ENCODE results near the gene MYL12A. TPM values are rescaled to one million over a fixed set of nuclear protein-coding genes. Genes with fewer than 3 reads are reported as not detected.

The MYL12A gene
- total and polyA plus RNA-seq, 4 donors = 158 to 314 (median 179) TPM

- Histone ChIP-seq H3K27me3 (ENCODE audit: control insufficient read depth in 4 of 4, insufficient read depth in 4 of 4, low read length in 3 of 4) (no peaks in the 10 kb centered on the region), H3K9ac (ENCODE audit: low read depth in 1 of 2, low read length in 2 of 2) (no peak overlapping the region), H3K27ac (ENCODE audit: low read depth in 1 of 2, low read length in 2 of 2) (no peak overlapping the region), H3K4me1 (ENCODE audit: control insufficient read depth in 4 of 4, insufficient read depth in 4 of 4, low read length in 3 of 4) (peaks cover 1 to 10% (median 7%) of the 10 kb centered on the region in 4 donors), H3K9me3 (ENCODE audit: control insufficient read depth in 4 of 4, low read length in 3 of 4) (no peaks in the 10 kb centered on the region), H3K36me3 (ENCODE audit: control insufficient read depth in 4 of 4, insufficient read depth in 3 of 4, low read depth in 1 of 4, low read length in 3 of 4) (peaks cover 0 to 4% (median 0%) of the 10 kb centered on the region in 4 donors), H3K4me3 (ENCODE audit: low read depth in 1 of 3, low read length in 3 of 3) (no peak overlapping the region)
- peak in 1 of 2 donors; percentile 42 for TF ChIP-seq RAD21 (IDR thresholded peaks at IDR 0.05)
- no peak for TF ChIP-seq FOXA1 (IDR thresholded peaks at IDR 0.05)
- DNase-seq (ENCODE audit: low spot score) = no peak
- WGBS = 93% methylated on average over 2 of the region's 2 CpGs
Observed at GRCh38 chr18:3238742-3239141, 8.9 kb upstream of the MYL12A start.

DNA sequence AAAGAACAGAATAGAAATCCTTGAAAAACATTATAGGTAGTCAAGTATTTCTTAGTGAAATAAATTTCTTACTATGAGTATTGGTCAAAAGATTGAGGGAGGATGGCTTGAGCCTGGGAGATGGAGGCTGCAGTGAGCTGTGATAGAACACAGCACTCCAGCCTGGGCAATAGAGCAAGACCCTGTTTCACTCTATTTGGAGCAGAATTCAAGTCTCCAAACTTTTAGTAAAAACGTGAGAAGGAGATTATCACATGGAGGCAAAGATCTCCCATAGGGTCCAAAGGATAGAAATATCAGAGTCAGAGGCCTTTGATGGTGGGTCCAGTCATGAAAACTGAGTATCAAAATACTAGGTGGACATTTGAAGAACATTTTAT, 2.4 kb upstream of the MYL12A start:
- Histone ChIP-seq H3K27me3 (ENCODE audit: control insufficient read depth in 4 of 4, insufficient read depth in 4 of 4, low read length in 3 of 4) (no peaks in the 10 kb centered on the region), H3K4me3 (ENCODE audit: low read depth in 1 of 3, low read length in 3 of 3) (peak overlapping the region; percentile 56 to 90 (median 82)), H3K27ac (ENCODE audit: low read depth in 1 of 2, low read length in 2 of 2) (peak overlapping the region; percentile 97 to 98), H3K9me3 (ENCODE audit: control insufficient read depth in 4 of 4, low read length in 3 of 4) (no peaks in the 10 kb centered on the region), H3K36me3 (ENCODE audit: control insufficient read depth in 4 of 4, insufficient read depth in 3 of 4, low read depth in 1 of 4, low read length in 3 of 4) (peaks cover 0 to 4% (median 0%) of the 10 kb centered on the region in 4 donors), H3K4me1 (ENCODE audit: control insufficient read depth in 4 of 4, insufficient read depth in 4 of 4, low read length in 3 of 4) (peaks cover 0 to 22% (median 10%) of the 10 kb centered on the region in 4 donors), H3K9ac (ENCODE audit: low read depth in 1 of 2, low read length in 2 of 2) (peak overlapping the region; percentile 30 to 98)
- no peak for DNase-seq (ENCODE audit: low spot score)
- whole genome bisulfite sequencing = 23% methylated on average over 1 of the region's 1 CpG
- TF ChIP-seq FOXA2 (IDR thresholded peaks at IDR 0.05) (no peak), GABPA (IDR thresholded peaks at IDR 0.05 in 1 of 2, conservative IDR thresholded peaks at IDR 0.05 in 1 of 2) (no peak), ZBTB33 (IDR thresholded peaks at IDR 0.05) (no peak), SP1 (IDR thresholded peaks at IDR 0.05) (no peak), RAD21 (IDR thresholded peaks at IDR 0.05) (no peak), HNF4A (conservative IDR thresholded peaks at IDR 0.05) (no peak), FOXA1 (IDR thresholded peaks at IDR 0.05) (no peak)
- TF ChIP-seq, protein P1, sequence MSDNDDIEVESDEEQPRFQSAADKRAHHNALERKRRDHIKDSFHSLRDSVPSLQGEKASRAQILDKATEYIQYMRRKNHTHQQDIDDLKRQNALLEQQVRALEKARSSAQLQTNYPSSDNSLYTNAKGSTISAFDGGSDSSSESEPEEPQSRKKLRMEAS (IDR thresholded peaks at IDR 0.05) = no peak
- TF ChIP-seq, protein P2, sequence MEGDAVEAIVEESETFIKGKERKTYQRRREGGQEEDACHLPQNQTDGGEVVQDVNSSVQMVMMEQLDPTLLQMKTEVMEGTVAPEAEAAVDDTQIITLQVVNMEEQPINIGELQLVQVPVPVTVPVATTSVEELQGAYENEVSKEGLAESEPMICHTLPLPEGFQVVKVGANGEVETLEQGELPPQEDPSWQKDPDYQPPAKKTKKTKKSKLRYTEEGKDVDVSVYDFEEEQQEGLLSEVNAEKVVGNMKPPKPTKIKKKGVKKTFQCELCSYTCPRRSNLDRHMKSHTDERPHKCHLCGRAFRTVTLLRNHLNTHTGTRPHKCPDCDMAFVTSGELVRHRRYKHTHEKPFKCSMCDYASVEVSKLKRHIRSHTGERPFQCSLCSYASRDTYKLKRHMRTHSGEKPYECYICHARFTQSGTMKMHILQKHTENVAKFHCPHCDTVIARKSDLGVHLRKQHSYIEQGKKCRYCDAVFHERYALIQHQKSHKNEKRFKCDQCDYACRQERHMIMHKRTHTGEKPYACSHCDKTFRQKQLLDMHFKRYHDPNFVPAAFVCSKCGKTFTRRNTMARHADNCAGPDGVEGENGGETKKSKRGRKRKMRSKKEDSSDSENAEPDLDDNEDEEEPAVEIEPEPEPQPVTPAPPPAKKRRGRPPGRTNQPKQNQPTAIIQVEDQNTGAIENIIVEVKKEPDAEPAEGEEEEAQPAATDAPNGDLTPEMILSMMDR (IDR thresholded peaks at IDR 0.05; ENCODE audit: low read depth, low read length, missing input control) = no peak

DNA sequence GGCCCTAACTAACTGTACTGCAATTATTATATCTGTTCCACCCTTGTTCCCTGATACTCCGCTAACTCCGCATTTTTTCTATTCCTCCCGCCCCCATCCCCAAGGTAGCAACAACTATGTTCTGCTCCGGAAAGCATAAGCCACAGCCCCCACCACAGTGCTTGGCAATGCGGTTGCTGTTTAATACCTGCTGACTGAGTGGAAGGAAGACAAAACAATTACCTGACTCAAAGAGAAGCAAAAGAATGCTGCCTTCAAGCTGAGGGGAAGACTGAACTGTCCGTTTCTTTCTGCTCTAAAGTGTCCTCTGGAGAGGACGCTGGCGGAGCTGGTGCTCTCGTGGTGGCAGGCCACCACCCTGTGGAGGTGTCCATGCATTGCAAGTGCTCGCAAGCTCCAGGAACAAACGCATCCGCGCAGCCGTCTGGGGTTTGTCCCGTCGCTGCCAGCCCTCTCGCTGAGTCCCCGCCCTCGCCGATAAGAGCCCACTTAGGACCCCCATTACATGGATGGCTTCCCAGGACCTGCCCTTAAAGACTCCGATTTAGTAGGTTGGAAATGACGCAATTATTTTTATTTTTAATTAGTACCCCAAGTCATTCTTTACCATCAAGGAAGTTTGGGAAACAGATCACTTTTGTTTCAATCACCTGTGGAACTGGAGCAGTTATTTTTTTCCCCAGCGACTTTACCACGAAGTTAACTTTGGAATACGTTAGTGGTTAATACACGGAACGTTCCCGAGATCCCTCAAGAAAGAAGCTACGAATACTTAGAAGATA, 1.6 kb upstream of the MYL12A start:
- WGBS = 3% methylated on average over 29 of the region's 29 CpGs
- TF ChIP-seq, protein P3, sequence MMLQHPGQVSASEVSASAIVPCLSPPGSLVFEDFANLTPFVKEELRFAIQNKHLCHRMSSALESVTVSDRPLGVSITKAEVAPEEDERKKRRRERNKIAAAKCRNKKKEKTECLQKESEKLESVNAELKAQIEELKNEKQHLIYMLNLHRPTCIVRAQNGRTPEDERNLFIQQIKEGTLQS (IDR thresholded peaks at IDR 0.05) = peak; percentile 23
- TF ChIP-seq NR2F2 (IDR thresholded peaks at IDR 0.05) (no peak), HNF4G (IDR thresholded peaks at IDR 0.05) (no peak), ZBTB33 (IDR thresholded peaks at IDR 0.05) (no peak), GABPA (IDR thresholded peaks at IDR 0.05 in 1 of 2, conservative IDR thresholded peaks at IDR 0.05 in 1 of 2) (no peak), HNF4A (conservative IDR thresholded peaks at IDR 0.05) (no peak), TAF1 (conservative IDR thresholded peaks at IDR 0.05) (peak; percentile 55), RAD21 (IDR thresholded peaks at IDR 0.05) (peak; percentile 99), RXRA (IDR thresholded peaks at IDR 0.05) (peak in 1 of 2 donors; percentile 46), EGR1 (IDR thresholded peaks at IDR 0.05; ENCODE audit: low read depth in 2 of 2) (peak in 1 of 2 donors; percentile 28), FOXA2 (IDR thresholded peaks at IDR 0.05) (no peak), YY1 (IDR thresholded peaks at IDR 0.05) (peak; percentile 67), SP1 (IDR thresholded peaks at IDR 0.05) (peak; percentile 23)
- TF ChIP-seq, protein P2 (IDR thresholded peaks at IDR 0.05; ENCODE audit: low read depth, low read length, missing input control) = peak; percentile 98
- TF ChIP-seq, protein P1 (IDR thresholded peaks at IDR 0.05) = peak; percentile 17

More for the DNA sequence above, 1.6 kb upstream of the MYL12A start:
- Histone ChIP-seq H3K36me3 (ENCODE audit: control insufficient read depth in 4 of 4, insufficient read depth in 3 of 4, low read depth in 1 of 4, low read length in 3 of 4) (peaks cover 0 to 4% (median 0%) of the 10 kb centered on the region in 4 donors), H3K9ac (ENCODE audit: low read depth in 1 of 2, low read length in 2 of 2) (peak overlapping the region; percentile 86 to 98), H3K9me3 (ENCODE audit: control insufficient read depth in 4 of 4, low read length in 3 of 4) (no peaks in the 10 kb centered on the region), H3K4me3 (ENCODE audit: low read depth in 1 of 3, low read length in 3 of 3) (peak overlapping the region; percentile 56 to 90 (median 82)), H3K27me3 (ENCODE audit: control insufficient read depth in 4 of 4, insufficient read depth in 4 of 4, low read length in 3 of 4) (no peaks in the 10 kb centered on the region), H3K27ac (ENCODE audit: low read depth in 1 of 2, low read length in 2 of 2) (peak overlapping the region; percentile 97 to 98), H3K4me1 (ENCODE audit: control insufficient read depth in 4 of 4, insufficient read depth in 4 of 4, low read length in 3 of 4) (peaks cover 0 to 27% (median 10%) of the 10 kb centered on the region in 4 donors)
- peak; percentile 84 for DNase-seq (ENCODE audit: low spot score)

Data from liver (tissue), 9 donors.